Esophagus (tissue), 2 donors: ENCODE measurements around the gene TVP23A. TPM values are rescaled to one million over a fixed set of nuclear protein-coding genes. Genes with fewer than 3 reads are reported as not detected.

Experiments used
- H3K27ac ChIP-seq, 2 donors: one replicate each; pipeline ENCODE4 v1.5.1; 2013; ENCODE audit warnings: low read depth in 2 of 2, mild to moderate bottlenecking in 2 of 2, inconsistent platforms in 1 of 2, low read length in 1 of 2, moderate library complexity in 1 of 2
- H3K27me3 ChIP-seq, 2 donors: one replicate each; pipeline ENCODE4 v1.6.1; 2013; ENCODE audit warnings: low read length in 2 of 2, control low read depth in 1 of 2, mild to moderate bottlenecking in 1 of 2; ENCODE audit not compliant: insufficient read depth in 2 of 2, control insufficient read depth in 1 of 2
- H3K36me3 ChIP-seq, 2 donors: one replicate each; pipeline ENCODE4 v1.6.1; 2013; ENCODE audit warnings: low read length in 1 of 2; ENCODE audit not compliant: control insufficient read depth in 2 of 2, insufficient read depth in 2 of 2
- H3K4me1 ChIP-seq, 2 donors: one replicate each; pipeline ENCODE4 v1.6.1; 2013; ENCODE audit warnings: low read length in 1 of 2; ENCODE audit not compliant: control insufficient read depth in 2 of 2, insufficient read depth in 2 of 2
- H3K4me3 ChIP-seq, 2 donors: one replicate each; pipeline ENCODE4 v1.5.1; 2013; ENCODE audit warnings: low read length in 2 of 2, mild to moderate bottlenecking in 2 of 2, low read depth in 1 of 2, moderate library complexity in 1 of 2
- H3K9me3 ChIP-seq, 2 donors: one replicate each; pipeline ENCODE4 v1.6.1; 2013; ENCODE audit warnings: mild to moderate bottlenecking in 2 of 2, low read depth in 1 of 2, low read length in 1 of 2, moderate library complexity in 1 of 2; ENCODE audit not compliant: control insufficient read depth in 2 of 2, insufficient read depth in 1 of 2
- WGBS, 2 donors: extraction: QIAGEN DNeasy Blood & Tissue Kit; methylation state at CpG; one replicate each; pipeline ENCODE4 v1.1.7; 2013; 5-methylcytosine and 5-hydroxymethylcytosine counted together
- polyA plus RNA-seq, 2 donors: library from polyadenylated mRNA; stranded (reverse); fragments of 200-250 nt; gene quantifications; one replicate each; pipeline ENCODE4 v1.2.3, GENCODE V29; 2013
- donor health status: healthy with polysubstance abuse.
- donor health status: Bipolar disorder and iron deficiency.

The TVP23A gene
- polyA plus RNA-seq, 2 donors: 0.05 to 0.08 TPM

GRCh38 chr16:10737068-10737625, 81.4 kb downstream of the TVP23A start:
- no peaks in the 10 kb centered on the region for H3K27me3 ChIP-seq
- H3K4me3 ChIP-seq: no peak overlapping the region
- peaks cover 0 to 2% of the 10 kb centered on the region in 2 donors for H3K9me3 ChIP-seq
- H3K36me3 ChIP-seq: no peaks in the 10 kb centered on the region
- peak overlapping the region; percentile 4 to 39 for H3K27ac ChIP-seq
- peaks cover 0 to 3% of the 10 kb centered on the region in 2 donors for H3K4me1 ChIP-seq
- WGBS, 2 donors: 32 to 33% methylated on average over 12 of the region's 12 CpGs

- WGBS, 2 donors: 77 to 82% methylated on average over 7 of the region's 7 CpGs
- Histone ChIP-seq H3K27me3 (no peaks in the 10 kb centered on the region), H3K27ac (peak overlapping the region in 1 of 2 donors; percentile 16), H3K4me1 (peaks cover 0 to 4% of the 10 kb centered on the region in 2 donors), H3K9me3 (peaks cover 0 to 2% of the 10 kb centered on the region in 2 donors), H3K36me3 (no peaks in the 10 kb centered on the region), H3K4me3 (no peak overlapping the region)
Measured at GRCh38 chr16:10731790-10732189, 86.8 kb downstream of the TVP23A start.

GRCh38 chr16:10729104-10730048, 89.2 kb downstream of the TVP23A start:
- WGBS, 2 donors: 54 to 63% methylated on average over 19 of the region's 19 CpGs
- H3K4me1 ChIP-seq: peaks cover 0 to 6% of the 10 kb centered on the region in 2 donors
- peaks cover 0 to 2% of the 10 kb centered on the region in 2 donors for H3K9me3 ChIP-seq
- peak overlapping the region in 1 of 2 donors; percentile 9 for H3K27ac ChIP-seq
- no peaks in the 10 kb centered on the region for H3K36me3 ChIP-seq
- H3K27me3 ChIP-seq: no peaks in the 10 kb centered on the region
- no peak overlapping the region for H3K4me3 ChIP-seq

- H3K36me3 ChIP-seq: no peaks in the 10 kb centered on the region
- H3K4me1 ChIP-seq: peaks cover 0 to 6% of the 10 kb centered on the region in 2 donors
- no peak overlapping the region for H3K4me3 ChIP-seq
- peaks cover 0 to 2% of the 10 kb centered on the region in 2 donors for H3K9me3 ChIP-seq
- no peak overlapping the region for H3K27ac ChIP-seq
- no peaks in the 10 kb centered on the region for H3K27me3 ChIP-seq
- WGBS, 2 donors: 59 to 67% methylated on average over 16 of the region's 16 CpGs
Measured at GRCh38 chr16:10728003-10728887, 90.3 kb downstream of the TVP23A start.

Other genes starting within 250 kb of the TVP23A start
- 10 to 100 TPM; 68.6 to 90.9 TPM for gene EMP2, start 238.2 kb downstream of the TVP23A start, polyA plus RNA-seq
- under 1 TPM in 1 of 2 donors, not detected in 1; 0.22 TPM for gene TEKT5, start 123.9 kb downstream of the TVP23A start, polyA plus RNA-seq
- 10 to 100 TPM; 27.1 to 27.4 TPM for gene NUBP1, start 75.0 kb downstream of the TVP23A start, polyA plus RNA-seq
- gene CIITA, start 58.4 kb upstream of the TVP23A start, polyA plus RNA-seq: 1 to 10 TPM; 2.8 to 5.5 TPM
- gene DEXI, start 123.7 kb upstream of the TVP23A start, polyA plus RNA-seq: 10 to 100 TPM in 1 of 2 donors, 1 to 10 TPM in 1; 9.2 to 24.8 TPM
- gene CLEC16A, start 125.8 kb upstream of the TVP23A start, polyA plus RNA-seq: 10 to 100 TPM in 1 of 2 donors, 1 to 10 TPM in 1; 9.0 to 12.5 TPM